HL-60 (cell line): ENCODE results near the gene EIF4G2.

ENCODE experiments used
- GABPA ChIP-seq: IDR thresholded peaks from 2 replicates; pipeline ENCODE4 v1.6.1; 2012; ENCODE audit warnings: low read depth
- POLR2AphosphoS5 ChIP-seq: IDR thresholded peaks from 2 replicates; pipeline ENCODE4 v1.6.1; 2012; ENCODE audit warnings: low read depth
- TF ChIP-seq, protein P1 (sequence below): IDR thresholded peaks from one replicate; pipeline ENCODE4 v1.5.1; 2011; ENCODE audit warnings: low read length, control low read depth, inconsistent platforms; ENCODE audit not compliant: insufficient read depth
- TF ChIP-seq, protein P2 (sequence below): IDR thresholded peaks from 2 replicates; pipeline ENCODE4 v1.6.1; 2012; ENCODE audit warnings: low read depth; ENCODE audit not compliant: insufficient replicate concordance

DNA sequence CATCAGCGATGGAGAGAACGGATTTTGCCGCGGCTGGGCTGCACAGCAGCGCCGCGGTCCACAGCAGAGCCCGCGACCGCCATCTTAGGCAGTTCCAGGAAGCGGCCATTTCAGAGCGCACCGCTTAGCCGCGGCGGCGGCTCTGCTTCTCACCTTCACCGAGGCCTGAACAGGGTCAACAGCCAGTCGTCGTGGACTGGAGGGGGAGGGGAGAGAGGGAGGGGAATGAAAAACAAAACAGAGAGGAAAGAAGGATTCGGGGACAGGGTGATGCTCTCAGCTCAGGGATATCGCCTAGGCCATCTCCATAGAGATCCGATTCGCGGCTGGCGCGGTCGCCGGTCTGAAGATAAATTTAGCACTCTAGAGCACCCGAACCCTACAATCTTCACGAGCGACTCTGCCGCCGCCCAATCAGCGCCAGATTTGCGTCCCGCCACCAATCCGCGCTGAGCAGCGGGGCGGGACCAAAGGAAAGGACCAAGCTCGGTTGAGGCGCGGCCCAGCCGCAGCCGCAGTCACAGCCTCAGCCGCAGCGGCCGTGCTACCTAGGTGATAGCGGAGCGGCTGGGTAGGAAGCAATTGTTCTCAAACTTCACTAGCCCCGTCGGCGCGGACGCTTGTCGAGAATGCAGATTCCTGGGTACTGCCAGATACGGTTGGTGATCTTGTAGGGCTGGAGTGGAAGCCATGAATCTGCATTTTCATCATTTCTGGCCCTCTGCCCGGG, 49.1 kb upstream of the EIF4G2 start, which contains the start of gene ZBED5:
- TF ChIP-seq, protein P1, sequence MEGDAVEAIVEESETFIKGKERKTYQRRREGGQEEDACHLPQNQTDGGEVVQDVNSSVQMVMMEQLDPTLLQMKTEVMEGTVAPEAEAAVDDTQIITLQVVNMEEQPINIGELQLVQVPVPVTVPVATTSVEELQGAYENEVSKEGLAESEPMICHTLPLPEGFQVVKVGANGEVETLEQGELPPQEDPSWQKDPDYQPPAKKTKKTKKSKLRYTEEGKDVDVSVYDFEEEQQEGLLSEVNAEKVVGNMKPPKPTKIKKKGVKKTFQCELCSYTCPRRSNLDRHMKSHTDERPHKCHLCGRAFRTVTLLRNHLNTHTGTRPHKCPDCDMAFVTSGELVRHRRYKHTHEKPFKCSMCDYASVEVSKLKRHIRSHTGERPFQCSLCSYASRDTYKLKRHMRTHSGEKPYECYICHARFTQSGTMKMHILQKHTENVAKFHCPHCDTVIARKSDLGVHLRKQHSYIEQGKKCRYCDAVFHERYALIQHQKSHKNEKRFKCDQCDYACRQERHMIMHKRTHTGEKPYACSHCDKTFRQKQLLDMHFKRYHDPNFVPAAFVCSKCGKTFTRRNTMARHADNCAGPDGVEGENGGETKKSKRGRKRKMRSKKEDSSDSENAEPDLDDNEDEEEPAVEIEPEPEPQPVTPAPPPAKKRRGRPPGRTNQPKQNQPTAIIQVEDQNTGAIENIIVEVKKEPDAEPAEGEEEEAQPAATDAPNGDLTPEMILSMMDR = no peak
- peak; percentile 44 for TF ChIP-seq POLR2AphosphoS5
- TF ChIP-seq, protein P2, sequence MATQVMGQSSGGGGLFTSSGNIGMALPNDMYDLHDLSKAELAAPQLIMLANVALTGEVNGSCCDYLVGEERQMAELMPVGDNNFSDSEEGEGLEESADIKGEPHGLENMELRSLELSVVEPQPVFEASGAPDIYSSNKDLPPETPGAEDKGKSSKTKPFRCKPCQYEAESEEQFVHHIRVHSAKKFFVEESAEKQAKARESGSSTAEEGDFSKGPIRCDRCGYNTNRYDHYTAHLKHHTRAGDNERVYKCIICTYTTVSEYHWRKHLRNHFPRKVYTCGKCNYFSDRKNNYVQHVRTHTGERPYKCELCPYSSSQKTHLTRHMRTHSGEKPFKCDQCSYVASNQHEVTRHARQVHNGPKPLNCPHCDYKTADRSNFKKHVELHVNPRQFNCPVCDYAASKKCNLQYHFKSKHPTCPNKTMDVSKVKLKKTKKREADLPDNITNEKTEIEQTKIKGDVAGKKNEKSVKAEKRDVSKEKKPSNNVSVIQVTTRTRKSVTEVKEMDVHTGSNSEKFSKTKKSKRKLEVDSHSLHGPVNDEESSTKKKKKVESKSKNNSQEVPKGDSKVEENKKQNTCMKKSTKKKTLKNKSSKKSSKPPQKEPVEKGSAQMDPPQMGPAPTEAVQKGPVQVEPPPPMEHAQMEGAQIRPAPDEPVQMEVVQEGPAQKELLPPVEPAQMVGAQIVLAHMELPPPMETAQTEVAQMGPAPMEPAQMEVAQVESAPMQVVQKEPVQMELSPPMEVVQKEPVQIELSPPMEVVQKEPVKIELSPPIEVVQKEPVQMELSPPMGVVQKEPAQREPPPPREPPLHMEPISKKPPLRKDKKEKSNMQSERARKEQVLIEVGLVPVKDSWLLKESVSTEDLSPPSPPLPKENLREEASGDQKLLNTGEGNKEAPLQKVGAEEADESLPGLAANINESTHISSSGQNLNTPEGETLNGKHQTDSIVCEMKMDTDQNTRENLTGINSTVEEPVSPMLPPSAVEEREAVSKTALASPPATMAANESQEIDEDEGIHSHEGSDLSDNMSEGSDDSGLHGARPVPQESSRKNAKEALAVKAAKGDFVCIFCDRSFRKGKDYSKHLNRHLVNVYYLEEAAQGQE = no peak
- no peak for TF ChIP-seq GABPA
